HUES48 (cell line): Measurements from ENCODE around the gene GMPR2.

Experiments used
- H3K27ac ChIP-seq: one replicate; pipeline ENCODE4 v1.7.0; 2013; ENCODE audit warnings: low read depth, low read length, inconsistent platforms
- H3K27me3 ChIP-seq: 2 replicates; pipeline ENCODE4 v1.6.1; 2013; ENCODE audit warnings: mild to moderate bottlenecking, low read length; ENCODE audit not compliant: control insufficient read depth, insufficient read depth
- H3K36me3 ChIP-seq: 2 replicates; pipeline ENCODE4 v1.6.1; 2013; ENCODE audit warnings: low read length; ENCODE audit not compliant: control insufficient read depth, insufficient read depth
- H3K4me1 ChIP-seq: 2 replicates; pipeline ENCODE4 v1.6.1; 2013; ENCODE audit warnings: mild to moderate bottlenecking, low read length; ENCODE audit not compliant: control insufficient read depth, insufficient read depth
- H3K4me3 ChIP-seq: 2 replicates; pipeline ENCODE4 v1.5.1; 2013; ENCODE audit warnings: mild to moderate bottlenecking, low read depth, low read length
- H3K9ac ChIP-seq: 2 replicates; pipeline ENCODE4 v1.6.1; 2013; ENCODE audit warnings: mild to moderate bottlenecking, low read depth, low read length, moderate library complexity
- H3K9me3 ChIP-seq: 2 replicates; pipeline ENCODE4 v1.6.1; 2013; ENCODE audit warnings: low read length; ENCODE audit not compliant: control insufficient read depth, insufficient read depth

Gene GMPR2

DNA sequence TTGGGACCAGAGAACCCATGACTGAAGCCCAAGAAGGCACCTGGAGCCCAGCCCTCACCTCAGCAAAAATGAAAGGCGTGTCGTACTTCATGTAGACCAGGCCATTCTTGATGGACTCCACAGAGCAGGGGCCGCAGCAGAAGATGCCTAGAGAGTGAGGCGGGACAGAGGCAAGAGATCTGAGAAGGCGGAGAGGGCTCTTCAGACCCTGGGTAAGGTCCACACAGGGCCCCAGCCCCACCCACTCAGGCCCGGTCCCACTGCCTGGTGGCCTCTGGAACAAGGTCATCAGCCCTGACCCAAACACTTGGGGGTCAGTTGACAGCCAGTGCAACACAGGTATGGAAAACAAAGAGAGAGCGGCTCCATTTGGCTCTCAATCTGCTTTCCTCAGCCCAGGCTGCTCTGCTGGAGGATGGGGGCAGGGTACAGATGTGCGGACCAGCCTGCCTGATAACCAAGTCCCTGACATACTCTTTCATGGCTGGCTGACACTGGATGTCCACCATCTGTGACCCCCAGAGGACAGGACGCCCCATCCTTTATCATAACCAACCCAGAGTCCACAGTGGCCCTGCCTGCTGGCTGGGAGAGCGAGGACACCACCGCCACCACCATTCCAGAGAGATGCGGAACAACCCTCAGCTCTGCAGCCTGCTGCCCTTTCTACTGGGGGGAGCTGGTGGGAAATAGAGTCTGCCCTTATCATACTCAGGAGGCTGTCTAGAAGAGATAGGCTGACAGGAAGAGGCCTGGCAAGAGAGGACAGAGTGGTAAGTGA lies 23.4 kb downstream of the GMPR2 start:
- no peak overlapping the region for H3K27ac ChIP-seq

DNA sequence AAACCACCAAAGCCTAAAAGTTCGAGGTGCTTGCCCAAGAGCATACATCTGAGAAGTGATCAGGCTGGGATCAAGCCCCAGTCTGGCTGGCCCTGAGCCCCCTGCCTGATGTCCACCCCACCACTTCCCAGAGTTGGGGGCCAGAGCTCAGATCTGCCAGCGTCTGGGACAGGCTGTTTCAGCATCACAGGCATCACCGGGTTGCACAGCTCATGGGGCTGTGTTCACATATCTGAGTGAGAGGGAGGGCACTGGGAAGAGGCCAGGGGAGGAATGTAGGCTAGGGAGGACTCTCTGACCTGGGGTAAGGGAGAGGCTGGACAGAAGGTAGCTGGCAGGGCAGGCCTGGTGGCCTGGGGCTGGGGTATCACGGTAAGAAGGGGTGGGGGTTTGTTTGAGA lies 24.2 kb downstream of the GMPR2 start:
- Histone ChIP-seq H3K4me1 (no peaks in the 10 kb centered on the region), H3K9me3 (no peaks in the 10 kb centered on the region), H3K27me3 (no peaks in the 10 kb centered on the region), H3K9ac (no peak overlapping the region), H3K4me3 (no peak overlapping the region), H3K36me3 (no peaks in the 10 kb centered on the region), H3K27ac (no peak overlapping the region)

More for the DNA sequence above, 23.4 kb downstream of the GMPR2 start:
- Histone ChIP-seq H3K9ac (no peak overlapping the region), H3K27me3 (no peaks in the 10 kb centered on the region), H3K9me3 (no peaks in the 10 kb centered on the region), H3K36me3 (no peaks in the 10 kb centered on the region), H3K4me3 (no peak overlapping the region), H3K4me1 (no peaks in the 10 kb centered on the region)

DNA sequence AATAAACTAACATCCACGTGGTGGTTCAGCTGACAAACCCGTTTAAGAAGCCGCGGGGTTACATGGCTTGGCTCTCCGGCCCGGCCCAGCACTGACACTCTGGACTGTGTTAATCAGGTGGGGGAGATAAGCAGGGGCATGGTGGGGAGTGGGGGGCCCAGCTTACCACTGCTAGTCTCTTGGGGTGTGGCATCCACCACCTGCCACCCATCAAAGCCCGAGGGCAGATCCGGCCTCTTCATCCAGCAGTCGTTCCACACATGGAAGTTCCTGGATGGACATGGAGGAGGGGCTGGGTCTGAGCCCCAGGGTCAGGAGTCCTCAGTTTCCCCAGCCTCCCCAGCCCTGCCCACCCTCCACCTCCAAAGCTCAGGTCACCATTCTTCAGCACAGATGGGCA lies 25.4 kb downstream of the GMPR2 start:
- Histone ChIP-seq H3K27ac (no peak overlapping the region), H3K4me1 (no peaks in the 10 kb centered on the region), H3K4me3 (no peak overlapping the region), H3K36me3 (no peaks in the 10 kb centered on the region), H3K27me3 (no peaks in the 10 kb centered on the region), H3K9ac (no peak overlapping the region), H3K9me3 (no peaks in the 10 kb centered on the region)

DNA sequence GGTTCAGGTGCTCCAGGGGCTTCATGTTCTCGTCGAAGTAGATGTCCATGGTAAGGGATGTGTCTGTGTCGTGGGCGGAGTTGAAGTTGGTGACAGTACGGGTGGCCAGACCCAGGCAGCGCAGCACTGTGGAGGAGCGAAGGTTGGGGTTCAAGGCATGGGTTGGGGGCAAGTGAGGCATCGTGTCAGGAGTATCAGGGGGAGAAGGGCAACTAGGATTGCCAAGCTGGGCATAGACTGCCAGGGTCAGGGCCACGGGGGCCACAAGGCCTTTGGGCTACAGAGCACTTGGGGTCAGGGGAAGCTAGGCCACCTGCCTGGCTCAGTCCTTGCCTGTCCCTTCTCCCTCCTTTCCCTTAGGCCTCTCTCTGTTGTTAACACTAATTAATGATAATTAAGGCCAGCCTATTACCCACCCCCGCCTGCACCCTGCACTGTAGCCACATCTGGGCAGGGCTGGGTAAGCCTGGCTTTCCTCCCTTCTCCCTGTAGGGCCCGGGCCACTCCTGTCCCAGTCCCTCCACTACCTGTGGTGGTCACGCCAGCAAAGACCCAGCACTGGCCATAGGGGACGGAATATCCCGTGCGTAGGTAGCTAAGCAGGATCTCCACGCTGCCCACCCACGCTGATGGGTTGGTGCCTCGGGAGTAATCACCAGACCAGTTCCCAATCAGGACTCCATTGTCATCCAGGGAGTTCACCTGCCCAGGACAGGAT lies 26.0 kb downstream of the GMPR2 start:
- Histone ChIP-seq H3K9ac (no peak overlapping the region), H3K9me3 (no peaks in the 10 kb centered on the region), H3K4me1 (no peaks in the 10 kb centered on the region), H3K36me3 (no peaks in the 10 kb centered on the region), H3K27ac (no peak overlapping the region), H3K4me3 (no peak overlapping the region), H3K27me3 (no peaks in the 10 kb centered on the region)

DNA sequence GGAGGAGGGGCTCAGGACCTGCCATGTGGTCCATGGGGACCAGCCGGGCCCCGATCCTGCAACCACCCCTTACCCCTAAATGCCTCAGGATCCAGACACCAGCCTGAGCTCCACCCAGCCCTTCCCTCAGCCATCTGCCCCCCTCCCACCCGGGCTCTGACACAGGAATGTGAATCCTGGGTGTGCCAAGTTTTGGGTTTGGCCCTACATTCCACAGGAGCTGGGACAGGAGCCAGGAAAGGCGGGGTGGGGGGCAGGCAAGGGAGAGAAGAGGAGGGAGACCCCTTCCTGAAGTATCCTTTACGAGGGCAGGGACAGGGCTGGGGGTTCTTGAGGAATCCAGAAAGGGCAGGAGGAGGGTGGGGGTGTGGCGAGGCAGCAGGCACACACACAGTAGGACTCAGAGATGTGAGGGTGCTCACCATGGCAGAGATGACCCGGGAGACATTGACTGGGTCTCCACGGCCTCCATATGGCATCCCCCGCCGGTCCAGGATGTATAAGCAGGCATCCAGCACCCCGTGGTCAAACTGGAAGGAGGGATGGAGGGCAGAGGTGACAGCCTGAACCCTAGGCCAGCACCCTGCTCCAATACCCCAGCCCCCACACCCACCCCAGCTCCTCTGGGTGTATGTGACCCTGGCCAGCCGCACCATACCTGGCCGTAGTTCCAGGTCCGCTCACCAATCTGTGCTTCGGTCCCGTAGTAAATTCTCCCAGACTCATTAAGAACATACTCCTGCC lies 26.7 kb downstream of the GMPR2 start:
- Histone ChIP-seq H3K27ac (no peak overlapping the region), H3K27me3 (no peaks in the 10 kb centered on the region), H3K4me1 (no peaks in the 10 kb centered on the region), H3K9ac (no peak overlapping the region), H3K36me3 (no peaks in the 10 kb centered on the region), H3K4me3 (no peak overlapping the region), H3K9me3 (no peaks in the 10 kb centered on the region)

DNA sequence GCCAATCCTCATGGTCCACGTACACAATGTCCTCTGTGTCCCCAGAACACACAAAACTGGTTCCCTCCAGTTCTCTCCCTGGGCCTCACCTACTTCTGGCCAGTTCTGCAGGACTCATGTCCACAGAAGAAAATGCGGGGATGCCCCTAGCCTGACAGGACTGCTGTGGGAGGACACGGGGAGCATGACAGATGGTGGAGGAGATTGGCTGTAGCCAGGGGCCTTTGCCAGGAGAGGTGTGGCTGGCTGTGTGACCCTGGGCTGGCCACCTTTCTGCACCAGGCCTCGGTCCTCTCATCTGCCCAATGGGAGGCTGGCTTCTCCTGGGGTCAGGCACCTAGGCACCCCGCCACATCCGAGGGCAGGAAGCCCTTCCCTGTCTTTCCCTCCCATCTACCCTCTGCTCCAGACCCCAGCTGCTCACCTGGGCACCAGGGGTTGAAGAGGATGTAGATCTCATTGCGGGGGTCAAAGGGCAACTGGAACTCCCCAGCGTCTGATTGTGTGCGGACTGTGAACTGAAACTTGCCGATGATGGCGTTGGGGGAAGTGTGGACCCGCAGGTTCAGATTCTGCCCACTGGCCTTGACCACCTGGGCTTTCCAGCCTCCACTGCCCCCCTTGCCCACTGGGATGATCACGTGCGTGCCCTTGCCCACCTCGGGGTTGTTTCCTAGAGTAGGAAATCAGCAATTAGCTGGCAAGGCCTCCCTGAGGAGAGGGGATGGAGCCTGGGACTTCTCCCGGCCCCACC lies 27.5 kb downstream of the GMPR2 start:
- no peak overlapping the region for H3K27ac ChIP-seq
- H3K4me1 ChIP-seq, result no peaks in the 10 kb centered on the region
- no peaks in the 10 kb centered on the region for H3K27me3 ChIP-seq
- no peak overlapping the region for H3K4me3 ChIP-seq
- H3K9ac ChIP-seq, result no peak overlapping the region
- no peaks in the 10 kb centered on the region for H3K9me3 ChIP-seq
- H3K36me3 ChIP-seq, result no peaks in the 10 kb centered on the region

DNA sequence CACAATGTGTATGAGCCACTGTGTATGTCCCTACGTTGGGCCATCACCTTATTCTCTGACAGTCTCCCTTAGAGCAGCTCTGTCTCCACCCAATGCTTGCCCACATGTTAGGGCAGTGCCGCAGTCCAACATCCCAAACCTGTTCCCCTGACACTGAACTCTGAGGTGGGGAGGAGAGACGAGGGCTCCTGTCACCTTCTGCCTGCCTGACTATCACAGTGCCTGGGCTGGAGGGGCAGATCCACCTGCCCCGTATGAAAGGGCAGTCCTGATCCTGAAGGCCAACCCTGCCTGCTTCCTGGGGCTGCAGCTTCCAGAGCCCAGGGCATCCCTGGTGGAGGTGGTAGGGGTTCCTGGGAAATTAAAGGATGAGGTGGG lies 28.0 kb downstream of the GMPR2 start:
- no peaks in the 10 kb centered on the region for H3K27me3 ChIP-seq
- H3K9ac ChIP-seq, result no peak overlapping the region
- H3K4me1 ChIP-seq, result no peaks in the 10 kb centered on the region
- H3K4me3 ChIP-seq, result no peak overlapping the region
- H3K9me3 ChIP-seq, result no peaks in the 10 kb centered on the region
- H3K36me3 ChIP-seq, result no peaks in the 10 kb centered on the region
- no peak overlapping the region for H3K27ac ChIP-seq

DNA sequence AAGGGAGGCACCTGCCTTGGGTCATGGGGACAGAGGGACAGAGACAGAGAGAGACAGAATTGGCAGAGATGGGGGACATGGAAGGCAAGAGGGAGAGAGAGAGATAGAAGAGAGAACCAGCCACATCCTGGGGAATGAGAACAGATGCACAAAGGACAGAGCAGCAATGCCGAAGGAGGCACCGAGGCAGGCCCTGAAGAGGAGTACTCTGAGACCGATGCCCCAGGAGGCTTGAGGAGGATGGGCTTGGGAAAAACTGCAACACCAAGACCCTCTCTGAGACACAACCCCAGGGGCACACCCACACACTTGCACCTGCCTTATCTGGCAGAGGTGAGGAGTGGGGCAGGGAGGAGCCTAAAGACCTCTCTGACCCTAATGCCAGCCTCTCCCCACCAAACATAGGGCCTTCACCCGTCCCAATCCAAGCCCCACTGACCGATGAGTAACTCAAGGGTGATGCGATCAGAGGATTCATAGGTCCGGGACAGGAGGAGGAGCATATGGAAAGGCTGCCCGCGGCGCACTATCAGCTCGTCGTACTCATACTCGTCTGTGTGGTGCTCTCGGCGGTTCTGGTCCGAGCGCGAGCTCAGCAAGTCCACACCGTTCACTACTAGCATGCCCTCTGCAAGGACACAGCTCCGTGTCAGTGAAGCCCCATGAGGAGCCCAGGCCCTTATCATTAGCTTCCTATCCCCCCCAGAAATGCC lies 28.7 kb downstream of the GMPR2 start:
- H3K27ac ChIP-seq, result no peak overlapping the region
- no peak overlapping the region for H3K4me3 ChIP-seq
- peaks cover 3% of the 10 kb centered on the region; the same call in 1 of the 2 replicates for H3K36me3 ChIP-seq
- H3K27me3 ChIP-seq, result no peaks in the 10 kb centered on the region
- no peaks in the 10 kb centered on the region for H3K9me3 ChIP-seq
- H3K9ac ChIP-seq, result no peak overlapping the region
- no peaks in the 10 kb centered on the region for H3K4me1 ChIP-seq

DNA sequence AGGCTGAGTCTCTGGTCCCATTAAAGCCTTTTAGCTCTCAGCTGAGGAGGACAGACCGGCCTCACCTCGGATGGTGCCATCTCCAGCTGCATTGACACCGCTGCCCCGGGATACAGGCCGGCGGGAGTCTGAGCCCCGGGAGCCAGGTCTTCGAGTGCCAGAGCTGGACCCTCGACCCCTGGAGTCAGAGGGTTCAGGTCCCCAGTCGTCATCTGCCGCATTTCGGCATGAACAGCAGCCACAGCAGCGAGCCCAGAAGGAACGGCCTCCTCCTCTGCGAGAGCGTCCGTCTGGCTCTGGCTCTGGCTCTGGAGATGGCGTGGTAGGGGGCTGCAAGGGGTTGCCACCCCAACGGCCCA lies 29.2 kb downstream of the GMPR2 start:
- Histone ChIP-seq H3K9me3 (no peaks in the 10 kb centered on the region), H3K27ac (no peak overlapping the region), H3K4me1 (no peaks in the 10 kb centered on the region), H3K36me3 (peaks cover 6% of the 10 kb centered on the region; the same call in 1 of the 2 replicates), H3K9ac (no peak overlapping the region), H3K27me3 (no peaks in the 10 kb centered on the region), H3K4me3 (no peak overlapping the region)
